GM19395 (cell line): ENCODE data around the gene ANKRD17.
"Not testable (repeated sequence)": the region's sequence is repeated elsewhere in the genome, so short reads cannot be mapped to it uniquely, and the experiment has no call there.

Source experiments
- ATAC-seq: cut with Tn5 transposase; IDR thresholded peaks from one replicate; pipeline ENCODE4 v1.9.1; 2021; ENCODE audit warnings: mild to moderate bottlenecking, moderate library complexity; ENCODE audit not compliant: unreplicated experiment

ANKRD17 gene

GRCh38 chr4:73248821-73249220 is 9.8 kb downstream of the ANKRD17 start:
- no peak for ATAC-seq

GRCh38 chr4:73248416-73248815 is 10.2 kb downstream of the ANKRD17 start:
- no peak for ATAC-seq

- ATAC-seq: no peak
These were observed 11.5 kb downstream of the ANKRD17 start for GRCh38 chr4:73247100-73247499.

- ATAC-seq: no peak
These were observed 12.6 kb downstream of the ANKRD17 start for GRCh38 chr4:73245955-73246354.

- no peak for ATAC-seq
These were observed 13.5 kb downstream of the ANKRD17 start for GRCh38 chr4:73244945-73245601.

- ATAC-seq: no peak
These were observed 21.6 kb downstream of the ANKRD17 start for GRCh38 chr4:73237044-73237443.

- ATAC-seq: no peak
These were observed 22.4 kb downstream of the ANKRD17 start for GRCh38 chr4:73236151-73236550.

- ATAC-seq: no peak
These were observed 23.9 kb downstream of the ANKRD17 start for GRCh38 chr4:73234712-73235111.

- ATAC-seq: no peak
These were observed 26.8 kb downstream of the ANKRD17 start for GRCh38 chr4:73231518-73232487.

- no peak for ATAC-seq
These were observed 27.6 kb downstream of the ANKRD17 start for GRCh38 chr4:73230865-73231517.

GRCh38 chr4:73228800-73229199 is 29.8 kb downstream of the ANKRD17 start:
- not testable (repeated sequence) for ATAC-seq

GRCh38 chr4:73224886-73225285 is 33.7 kb downstream of the ANKRD17 start:
- no peak for ATAC-seq

GRCh38 chr4:73223258-73223650 is 35.3 kb downstream of the ANKRD17 start:
- ATAC-seq: no peak

- peak; percentile 98 for ATAC-seq
These were observed 35.9 kb downstream of the ANKRD17 start for GRCh38 chr4:73222466-73223257.

- ATAC-seq: no peak
These were observed 36.9 kb downstream of the ANKRD17 start for GRCh38 chr4:73221734-73222133.

- ATAC-seq: no peak
These were observed 37.8 kb downstream of the ANKRD17 start for GRCh38 chr4:73220815-73221214.

- ATAC-seq: no peak
These were observed 44.5 kb downstream of the ANKRD17 start for GRCh38 chr4:73213916-73214653.

- no peak for ATAC-seq
These were observed 45.4 kb downstream of the ANKRD17 start for GRCh38 chr4:73212982-73213730.

- ATAC-seq: no peak
These were observed 46.6 kb downstream of the ANKRD17 start for GRCh38 chr4:73211968-73212367.
